SU-DHL-6 (cell line): ENCODE results near the gene DCXR.

ENCODE experiments used
- H2AFZ ChIP-seq: fragments of 200-600 bp; sonication (generic); 2 replicates; pipeline ENCODE4 v1.6.1; 2014; ENCODE audit warnings: low read depth, mild to moderate bottlenecking, moderate library complexity, mixed read lengths, antibody characterized with exemption, low read length; ENCODE audit not compliant: severe bottlenecking
- H3F3A ChIP-seq: fragments of 200-600 bp; shearing (Covaris generic); 2 replicates; pipeline ENCODE4 v1.6.0; 2016; ENCODE audit warnings: antibody characterized with exemption, mild to moderate bottlenecking; ENCODE audit not compliant: insufficient read depth
- H3K27ac ChIP-seq: fragments of 200-600 bp; sonication (generic); 2 replicates; pipeline ENCODE4 v1.5.1; 2016; ENCODE audit warnings: low read depth, mild to moderate bottlenecking, low read length, moderate library complexity, mixed read lengths
- H3K27me3 ChIP-seq: fragments of 200-600 bp; sonication (generic), shearing (Covaris generic); 2 replicates; pipeline ENCODE4 v1.6.0; 2014; ENCODE audit warnings: mild to moderate bottlenecking, low read length
- H3K36me3 ChIP-seq: fragments of 200-600 bp; sonication (generic); 2 replicates; pipeline ENCODE4 v1.6.1; 2014; ENCODE audit warnings: mild to moderate bottlenecking, low read length, mixed read lengths
- H3K4me2 ChIP-seq: fragments of 300-600, 200-600 bp; shearing (Covaris generic), sonication (generic); 2 replicates; pipeline ENCODE4 v1.6.0; 2014; ENCODE audit warnings: low read length, low read depth, mild to moderate bottlenecking; ENCODE audit not compliant: poor library complexity, severe bottlenecking
- H3K4me3 ChIP-seq: fragments of 200-600 bp; sonication (generic); 2 replicates; pipeline ENCODE4 v1.5.1; 2014; ENCODE audit warnings: antibody characterized with exemption, low read length, mild to moderate bottlenecking, mixed read lengths; ENCODE audit not compliant: insufficient read depth, poor library complexity, severe bottlenecking
- H3K79me2 ChIP-seq: fragments of 200-600 bp; sonication (generic); 2 replicates; pipeline ENCODE4 v1.6.1; 2014; ENCODE audit warnings: mild to moderate bottlenecking, low read length, moderate library complexity; ENCODE audit not compliant: insufficient read depth
- H3K9ac ChIP-seq: fragments of 200-600 bp; sonication (generic); 2 replicates; pipeline ENCODE4 v1.7.0; 2014; ENCODE audit warnings: mild to moderate bottlenecking, low read length
- H3K9me2 ChIP-seq: fragments of 200-600 bp; sonication (generic); replicated peaks from 2 replicates; pipeline ENCODE4 v1.6.1; 2014; ENCODE audit warnings: low read length; ENCODE audit not compliant: insufficient read depth
- H3K9me3 ChIP-seq: fragments of 200-600 bp; sonication (generic); 2 replicates; pipeline ENCODE4 v1.6.1; 2014; ENCODE audit warnings: low read length, mixed read lengths; ENCODE audit not compliant: insufficient read depth
- H4K20me1 ChIP-seq: fragments of 200-600 bp; sonication (generic); 2 replicates; pipeline ENCODE4 v1.6.1; 2014; ENCODE audit warnings: low read depth, mild to moderate bottlenecking, antibody characterized with exemption, low read length, moderate library complexity, mixed read lengths
- EZH2phosphoT487 ChIP-seq: fragments of 200-600 bp; sonication (generic), shearing (Covaris generic); conservative IDR thresholded peaks from 2 replicates; pipeline ENCODE4 v1.6.1; 2018; ENCODE audit warnings: mild to moderate bottlenecking, antibody characterized with exemption, low read length, moderate library complexity, mixed read lengths
- TF ChIP-seq, protein P1 (sequence below): fragments of 200-600 bp; sonication (generic); IDR thresholded peaks from one replicate; pipeline ENCODE4 v1.5.1; 2017; ENCODE audit warnings: antibody characterized with exemption, mild to moderate bottlenecking, low read length, moderate library complexity; ENCODE audit not compliant: insufficient read depth, poor library complexity, severe bottlenecking

Gene DCXR

DNA sequence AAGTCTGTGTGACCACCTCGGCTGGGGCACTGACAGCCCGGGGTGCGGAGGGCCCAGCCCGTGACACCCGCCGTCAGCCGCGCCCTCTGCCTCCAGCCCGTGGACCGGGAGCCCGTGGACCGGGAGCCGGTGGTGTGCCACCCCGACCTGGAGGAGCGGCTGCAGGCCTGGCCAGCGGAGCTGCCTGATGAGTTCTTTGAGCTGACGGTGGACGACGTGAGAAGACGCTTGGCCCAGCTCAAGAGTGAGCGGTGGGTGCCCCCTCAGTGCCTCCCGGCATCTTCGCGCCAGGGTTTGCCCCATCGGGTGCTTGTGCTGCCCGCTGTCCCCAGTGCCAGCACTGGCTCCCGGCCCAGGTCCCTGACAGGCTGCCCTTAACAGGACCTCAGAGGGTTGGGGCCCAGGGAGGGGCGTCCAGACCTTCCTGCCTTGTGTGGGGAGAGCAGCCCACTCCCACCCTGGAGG is 28.5 kb downstream of the DCXR start:
- Histone ChIP-seq H3K4me3 (no peak overlapping the region), H3K79me2 (no peaks in the 10 kb centered on the region), H3F3A (no peaks in the 10 kb centered on the region), H4K20me1 (no peaks in the 10 kb centered on the region), H3K36me3 (no peaks in the 10 kb centered on the region), H3K4me2 (no peak overlapping the region), H3K9me3 (no peaks in the 10 kb centered on the region), H3K27ac (no peak overlapping the region), H2AFZ (no peak overlapping the region), H3K9ac (no peak overlapping the region), H3K9me2 (no peaks in the 10 kb centered on the region), H3K27me3 (no peaks in the 10 kb centered on the region)
- TF ChIP-seq, protein P1, sequence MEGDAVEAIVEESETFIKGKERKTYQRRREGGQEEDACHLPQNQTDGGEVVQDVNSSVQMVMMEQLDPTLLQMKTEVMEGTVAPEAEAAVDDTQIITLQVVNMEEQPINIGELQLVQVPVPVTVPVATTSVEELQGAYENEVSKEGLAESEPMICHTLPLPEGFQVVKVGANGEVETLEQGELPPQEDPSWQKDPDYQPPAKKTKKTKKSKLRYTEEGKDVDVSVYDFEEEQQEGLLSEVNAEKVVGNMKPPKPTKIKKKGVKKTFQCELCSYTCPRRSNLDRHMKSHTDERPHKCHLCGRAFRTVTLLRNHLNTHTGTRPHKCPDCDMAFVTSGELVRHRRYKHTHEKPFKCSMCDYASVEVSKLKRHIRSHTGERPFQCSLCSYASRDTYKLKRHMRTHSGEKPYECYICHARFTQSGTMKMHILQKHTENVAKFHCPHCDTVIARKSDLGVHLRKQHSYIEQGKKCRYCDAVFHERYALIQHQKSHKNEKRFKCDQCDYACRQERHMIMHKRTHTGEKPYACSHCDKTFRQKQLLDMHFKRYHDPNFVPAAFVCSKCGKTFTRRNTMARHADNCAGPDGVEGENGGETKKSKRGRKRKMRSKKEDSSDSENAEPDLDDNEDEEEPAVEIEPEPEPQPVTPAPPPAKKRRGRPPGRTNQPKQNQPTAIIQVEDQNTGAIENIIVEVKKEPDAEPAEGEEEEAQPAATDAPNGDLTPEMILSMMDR: no peak
- no peak for TF ChIP-seq EZH2phosphoT487

DNA sequence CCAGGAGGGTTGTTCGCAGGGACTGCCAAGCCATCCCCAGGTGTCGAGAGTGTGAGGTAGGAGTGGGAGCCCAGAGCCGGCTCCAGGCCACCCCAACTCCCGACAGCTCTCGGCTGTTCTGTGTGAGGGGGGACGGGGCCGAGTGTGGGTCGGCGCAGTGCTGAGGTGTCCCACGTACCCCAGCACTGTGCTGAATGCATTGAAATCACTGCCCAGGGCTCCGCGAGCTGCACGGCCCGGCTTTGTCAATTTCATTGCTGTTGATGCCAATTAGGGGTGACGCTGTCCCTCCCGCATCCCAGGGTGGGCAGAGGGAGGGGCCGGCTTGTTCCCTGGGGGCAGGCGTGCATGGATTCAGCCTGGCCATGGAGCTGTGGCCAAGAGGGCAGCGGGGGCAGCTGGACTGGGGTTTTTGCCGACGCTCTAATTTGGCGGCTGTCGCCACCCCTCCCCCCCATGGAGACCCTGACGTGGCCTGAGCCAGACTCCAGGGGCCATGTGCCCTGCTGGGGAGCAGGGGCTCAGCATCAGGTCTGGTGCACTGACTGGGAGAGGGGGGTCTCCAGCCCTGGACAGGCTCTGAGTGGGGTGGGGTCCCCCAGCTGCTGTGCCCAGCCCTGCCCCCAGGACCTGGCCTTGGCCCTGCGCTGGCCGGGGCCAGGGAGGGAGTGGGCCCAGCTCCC is 29.1 kb downstream of the DCXR start:
- no peaks in the 10 kb centered on the region for H3K9me2 ChIP-seq
- no peak overlapping the region for H3K4me2 ChIP-seq
- H3K27me3 ChIP-seq: no peaks in the 10 kb centered on the region
- no peaks in the 10 kb centered on the region for H3K36me3 ChIP-seq
- H3K79me2 ChIP-seq: no peaks in the 10 kb centered on the region
- H3F3A ChIP-seq: no peaks in the 10 kb centered on the region
- H3K27ac ChIP-seq: no peak overlapping the region
- H3K9me3 ChIP-seq: no peaks in the 10 kb centered on the region
- TF ChIP-seq, protein P1: no peak
- TF ChIP-seq EZH2phosphoT487: no peak
- H2AFZ ChIP-seq: no peak overlapping the region
- no peak overlapping the region for H3K9ac ChIP-seq
- no peaks in the 10 kb centered on the region for H4K20me1 ChIP-seq
- no peak overlapping the region for H3K4me3 ChIP-seq

DNA sequence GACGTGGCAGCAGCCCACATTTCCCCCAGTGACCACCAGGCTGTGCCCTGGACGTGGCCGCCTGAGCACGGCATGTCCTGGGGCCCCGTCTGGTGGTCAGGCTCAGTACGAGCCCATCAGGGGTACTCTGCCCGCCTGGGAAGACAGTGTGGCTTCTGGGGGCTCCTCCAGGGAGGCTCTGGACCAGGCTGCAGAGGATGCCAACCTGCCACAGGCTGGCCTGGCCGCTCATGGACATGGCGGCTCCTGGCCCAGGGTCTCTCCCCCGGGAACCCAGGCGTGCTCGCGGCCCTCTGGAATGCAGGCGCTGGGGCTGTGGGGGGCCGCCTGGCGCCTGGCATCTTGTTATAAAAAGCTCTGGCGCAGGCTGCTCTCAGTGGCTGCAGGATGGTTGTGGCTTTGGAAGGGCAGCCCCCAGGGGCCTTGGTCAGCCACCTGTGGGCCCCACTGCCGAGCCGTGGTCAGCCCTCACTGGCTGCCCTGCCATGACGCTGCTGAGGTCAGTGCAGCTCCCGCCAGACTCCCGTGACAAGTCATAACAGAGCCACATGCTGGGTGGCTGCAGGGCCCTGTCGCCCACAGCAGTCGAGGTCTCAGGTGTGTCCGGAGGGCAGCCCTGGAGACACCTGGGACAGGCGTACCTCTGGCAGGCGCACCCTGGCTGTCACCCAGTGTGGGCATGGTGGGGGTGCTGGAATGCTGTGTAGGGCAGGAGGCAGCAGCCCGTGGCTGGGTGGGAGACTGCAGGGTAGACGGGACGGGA is 29.8 kb downstream of the DCXR start:
- no peak overlapping the region for H3K9ac ChIP-seq
- H2AFZ ChIP-seq: no peak overlapping the region
- H3K36me3 ChIP-seq: no peaks in the 10 kb centered on the region
- H3K4me2 ChIP-seq: no peak overlapping the region
- no peaks in the 10 kb centered on the region for H3F3A ChIP-seq
- H3K79me2 ChIP-seq: no peaks in the 10 kb centered on the region
- no peaks in the 10 kb centered on the region for H3K9me3 ChIP-seq
- no peak overlapping the region for H3K27ac ChIP-seq
- no peaks in the 10 kb centered on the region for H4K20me1 ChIP-seq
- no peaks in the 10 kb centered on the region for H3K27me3 ChIP-seq
- H3K4me3 ChIP-seq: no peak overlapping the region
- TF ChIP-seq, protein P1: no peak
- TF ChIP-seq EZH2phosphoT487: no peak
- no peaks in the 10 kb centered on the region for H3K9me2 ChIP-seq
